ENCODE measurements around the gene NINJ1. TPM values are rescaled to one million over a fixed set of nuclear protein-coding genes. Genes with fewer than 3 reads are reported as not detected.
A peak's percentile ranks its signal among the peaks of the same experiment; 100 is the strongest.

Gene NINJ1
- total and polyA plus RNA-seq, 2 of the 4 experiments (the other 2 are of a cell fraction) = 21.9 to 38.8 TPM

- Histone ChIP-seq H4K91ac (ENCODE audit: insufficient read depth, low read depth, low read length) (no peak overlapping the region), H2AK9ac (replicated peaks; ENCODE audit: low read depth, low read length, poor library complexity) (no peak overlapping the region), H2AFZ (replicated peaks; ENCODE audit: low read length, poor library complexity) (peak overlapping the region; percentile 25), H3K9me1 (ENCODE audit: insufficient read depth, low read length) (peaks cover 10% of the 10 kb centered on the region), H3K4me3 (ENCODE audit: insufficient read depth, low read depth, low read length) (no peak overlapping the region), H3K36me3 (ENCODE audit: control insufficient read depth, insufficient read depth, low read length) (no peaks in the 10 kb centered on the region), H2BK20ac (ENCODE audit: low read depth, low read length) (no peak overlapping the region), H3K9ac (ENCODE audit: low read depth, low read length) (no peak overlapping the region), H4K20me1 (ENCODE audit: insufficient read depth, low read length) (peaks cover 3% of the 10 kb centered on the region), H3K4ac (ENCODE audit: low read depth, low read length) (no peak overlapping the region), H4K5ac (ENCODE audit: low read depth, low read length) (no peak overlapping the region), H3K27me3 (ENCODE audit: control insufficient read depth, insufficient read depth, low read length) (no peaks in the 10 kb centered on the region), H3K14ac (replicated peaks; ENCODE audit: low read depth, low read length) (no peak overlapping the region), H3K56ac (ENCODE audit: extremely low read depth, insufficient read depth, low read length) (no peak overlapping the region), H2BK5ac (ENCODE audit: low read depth, low read length, poor library complexity, severe bottlenecking) (no peak overlapping the region), H4K8ac (ENCODE audit: low read depth in 2 of 2, low read length in 2 of 2) (no peak overlapping the region), H3K18ac (ENCODE audit: low read depth, low read length) (no peak overlapping the region), H3K4me2 (ENCODE audit: low read depth, low read length) (no peak overlapping the region), H3K4me1 (ENCODE audit: control insufficient read depth, insufficient read depth, low read length) (peaks cover 22% of the 10 kb centered on the region), H3K23ac (ENCODE audit: low read depth, low read length) (no peak overlapping the region), H3K9me3 (ENCODE audit: control insufficient read depth, insufficient read depth, low read length) (peaks cover 19% of the 10 kb centered on the region), H2AK5ac (ENCODE audit: low read depth, low read length) (no peak overlapping the region), H3K27ac (ENCODE audit: insufficient read depth, low read length) (no peak overlapping the region), H2BK120ac (ENCODE audit: low read depth, low read length) (no peak overlapping the region), H2BK15ac (ENCODE audit: low read depth, low read length) (no peak overlapping the region), H3K79me1 (ENCODE audit: low read depth in 1 of 2, low read length in 2 of 2) (peaks cover 16 to 19% of the 10 kb centered on the region in 2 experiments; a peak in 3 of 4 replicates)
- ATAC-seq (ENCODE audit: low read depth) (no peak), DNase-seq (no peak)
- BruUV-seq (replicated peaks) = no TSS peak
- ChIA-PET POLR2A (ENCODE audit: unreplicated experiment) (no interaction called here), CTCF (no interaction called here)
- TF ChIP-seq MXI1 (IDR thresholded peaks at IDR 0.05; ENCODE audit: borderline replicate concordance, low read depth, low read length) (no peak), RFX5 (IDR thresholded peaks at IDR 0.05; ENCODE audit: low read depth, low read length) (no peak), FOS (IDR thresholded peaks at IDR 0.05; ENCODE audit: low read depth, low read length) (no peak), MAFK (IDR thresholded peaks at IDR 0.05; ENCODE audit: low read depth, low read length) (no peak), ELK1 (IDR thresholded peaks at IDR 0.05; ENCODE audit: borderline replicate concordance, low read depth, low read length) (no peak), RCOR1 (IDR thresholded peaks at IDR 0.05; ENCODE audit: insufficient replicate concordance, low read length) (no peak), BHLHE40 (IDR thresholded peaks at IDR 0.05; ENCODE audit: low read depth, low read length) (no peak), CHD1 (IDR thresholded peaks at IDR 0.05; ENCODE audit: low read depth, low read length) (no peak), NFE2L2 (IDR thresholded peaks at IDR 0.05; ENCODE audit: low read depth, low read length) (no peak), RAD21 (IDR thresholded peaks at IDR 0.05; ENCODE audit: low read length) (no peak), CTCF (conservative IDR thresholded peaks at IDR 0.05; ENCODE audit: low read depth, low read length) (no peak), POLR2A (IDR thresholded peaks at IDR 0.05; ENCODE audit: low read depth, low read length) (no peak), USF2 (IDR thresholded peaks at IDR 0.05; ENCODE audit: low read depth, low read length) (no peak), MAZ (IDR thresholded peaks at IDR 0.05; ENCODE audit: borderline replicate concordance, low read depth, low read length) (no peak), SMC3 (IDR thresholded peaks at IDR 0.05; ENCODE audit: low read depth, low read length) (no peak)
- 63% methylated on average over 4 of the region's 11 CpGs; no CpG with 5 or more reads in 1 of the 2 experiments for WGBS, 2 experiments (ENCODE audit: extremely low coverage in 2 of 2, insufficient read length in 1 of 2)
- in situ Hi-C loops (cut with MboI; ENCODE audit: low sequenced_read_pairs) = no loop called here
- dilution Hi-C loops (cut with HindIII; ENCODE audit: low sequenced_read_pairs, unreplicated experiment) = no loop called here
- intact Hi-C loops (cut with micrococcal nuclease) = loop anchor here (10.0 kb wide), 1 partner anchor 361 kb away; the partner anchor contains the start of genes FAM120A and FAM120AOS
Observed at GRCh38 chr9:93093127-93093876, 40.7 kb downstream of the NINJ1 start.
